ENCODE results near the gene PROM1.

Gene PROM1, protein sequence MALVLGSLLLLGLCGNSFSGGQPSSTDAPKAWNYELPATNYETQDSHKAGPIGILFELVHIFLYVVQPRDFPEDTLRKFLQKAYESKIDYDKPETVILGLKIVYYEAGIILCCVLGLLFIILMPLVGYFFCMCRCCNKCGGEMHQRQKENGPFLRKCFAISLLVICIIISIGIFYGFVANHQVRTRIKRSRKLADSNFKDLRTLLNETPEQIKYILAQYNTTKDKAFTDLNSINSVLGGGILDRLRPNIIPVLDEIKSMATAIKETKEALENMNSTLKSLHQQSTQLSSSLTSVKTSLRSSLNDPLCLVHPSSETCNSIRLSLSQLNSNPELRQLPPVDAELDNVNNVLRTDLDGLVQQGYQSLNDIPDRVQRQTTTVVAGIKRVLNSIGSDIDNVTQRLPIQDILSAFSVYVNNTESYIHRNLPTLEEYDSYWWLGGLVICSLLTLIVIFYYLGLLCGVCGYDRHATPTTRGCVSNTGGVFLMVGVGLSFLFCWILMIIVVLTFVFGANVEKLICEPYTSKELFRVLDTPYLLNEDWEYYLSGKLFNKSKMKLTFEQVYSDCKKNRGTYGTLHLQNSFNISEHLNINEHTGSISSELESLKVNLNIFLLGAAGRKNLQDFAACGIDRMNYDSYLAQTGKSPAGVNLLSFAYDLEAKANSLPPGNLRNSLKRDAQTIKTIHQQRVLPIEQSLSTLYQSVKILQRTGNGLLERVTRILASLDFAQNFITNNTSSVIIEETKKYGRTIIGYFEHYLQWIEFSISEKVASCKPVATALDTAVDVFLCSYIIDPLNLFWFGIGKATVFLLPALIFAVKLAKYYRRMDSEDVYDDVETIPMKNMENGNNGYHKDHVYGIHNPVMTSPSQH

DNA sequence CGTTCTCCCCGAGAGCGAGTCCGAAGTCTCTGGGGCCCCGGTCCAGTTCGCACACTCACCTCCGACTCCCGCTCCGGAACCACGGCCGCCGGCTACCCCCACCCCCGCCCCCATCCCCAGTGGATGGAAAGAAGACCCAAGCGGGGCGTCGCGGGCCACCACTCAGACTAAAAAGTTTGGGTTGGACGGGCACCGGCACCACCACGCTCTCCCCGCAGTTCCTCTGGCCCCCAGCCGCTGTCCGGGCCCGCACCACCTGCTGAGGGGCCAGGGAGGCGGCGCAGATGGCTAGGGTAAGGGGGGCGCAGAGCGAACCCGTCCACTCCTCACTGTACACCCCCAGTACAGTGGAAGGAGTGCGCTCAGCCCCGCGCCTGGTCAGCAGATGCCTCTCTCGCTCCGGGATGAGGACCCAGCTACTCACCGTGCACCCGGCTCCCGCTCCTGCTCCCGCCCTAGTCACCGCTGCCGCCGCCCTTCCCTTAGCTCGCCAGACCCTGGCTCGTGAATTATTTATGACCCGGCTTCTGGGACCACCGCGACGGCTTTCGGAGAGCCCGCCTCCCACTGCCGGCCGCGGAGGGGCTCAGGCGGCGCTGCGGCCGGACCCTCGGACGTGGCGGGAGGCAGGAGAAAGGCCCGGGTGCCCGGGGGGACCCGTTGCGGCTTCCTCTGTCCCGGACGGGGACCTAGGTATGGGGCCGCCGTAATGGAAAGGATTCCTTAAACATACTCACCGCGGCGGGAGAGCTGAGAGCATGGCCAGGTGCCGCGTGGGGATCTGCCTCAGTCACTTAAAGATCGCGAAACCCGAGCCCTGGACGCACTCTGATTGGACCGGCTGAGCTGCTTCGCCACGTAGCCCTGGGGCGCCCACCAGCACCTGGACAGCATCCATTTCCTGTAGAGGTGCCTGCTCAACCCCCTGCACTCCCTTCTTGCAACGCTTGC lies at the start of gene PROM1:
PROM1 (minus strand) TSS at position 783 of the 951 bp plus-strand sequence. CDS start 8,117 bp downstream, outside the sequence.
- FAIRE-seq = no peak

DNA sequence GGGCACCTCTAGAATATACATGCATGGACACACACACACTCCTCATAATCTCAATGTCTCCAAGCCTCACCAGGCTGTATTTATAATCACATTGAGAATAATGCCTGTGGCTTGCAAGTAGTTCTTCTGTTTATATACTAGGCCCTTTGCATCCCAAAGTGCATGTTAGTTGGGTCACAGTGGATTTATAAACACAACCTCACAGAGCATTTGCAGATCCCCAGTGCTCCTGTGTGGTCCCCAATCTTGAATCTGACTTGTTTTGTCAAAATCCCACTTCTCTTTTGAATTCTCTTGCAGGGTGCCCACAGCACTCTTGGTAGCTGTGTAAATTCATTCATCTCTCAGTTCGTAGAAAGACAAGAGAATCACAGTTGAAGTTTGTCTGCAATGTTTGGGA lies 49.6 kb upstream of the PROM1 start:
- no peak for FAIRE-seq

DNA sequence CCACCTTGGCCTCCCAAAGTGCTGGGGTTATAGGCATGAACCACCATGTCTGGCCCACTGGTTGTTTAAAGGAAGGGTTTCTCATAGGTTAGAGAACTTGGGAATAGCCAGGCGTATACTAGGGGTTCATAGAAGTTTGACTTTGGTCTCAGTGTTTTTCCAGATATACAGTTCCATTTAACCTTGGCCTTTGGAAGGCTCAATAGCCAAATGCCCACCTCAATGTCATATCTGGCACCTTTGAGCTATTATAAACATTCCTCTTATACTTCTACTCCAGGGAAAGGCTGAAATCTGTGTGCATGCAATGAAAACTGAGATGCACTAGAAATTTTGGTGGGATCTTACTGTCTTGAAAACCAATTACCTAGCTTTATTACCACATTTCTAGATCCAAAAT lies 47.5 kb upstream of the PROM1 start:
- FAIRE-seq = no peak

DNA sequence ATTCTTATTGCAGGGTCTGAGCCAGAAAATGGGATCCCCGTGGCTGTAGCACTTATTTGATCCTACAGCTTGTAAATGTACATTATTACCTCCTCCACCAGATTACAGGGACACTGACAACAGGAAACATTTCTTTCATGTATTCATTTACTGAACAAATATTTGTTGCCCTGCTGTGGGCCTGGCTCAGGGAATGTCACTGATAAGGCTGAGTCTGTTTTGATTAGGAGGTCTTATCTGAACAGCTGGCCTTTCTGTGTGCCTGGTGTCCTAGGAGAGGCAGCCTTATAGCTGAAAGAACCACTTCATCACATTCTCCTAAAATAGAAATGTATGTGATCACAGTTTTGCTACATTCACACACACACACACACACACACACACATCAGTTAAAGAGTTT lies 45.5 kb upstream of the PROM1 start:
- FAIRE-seq = no peak

DNA sequence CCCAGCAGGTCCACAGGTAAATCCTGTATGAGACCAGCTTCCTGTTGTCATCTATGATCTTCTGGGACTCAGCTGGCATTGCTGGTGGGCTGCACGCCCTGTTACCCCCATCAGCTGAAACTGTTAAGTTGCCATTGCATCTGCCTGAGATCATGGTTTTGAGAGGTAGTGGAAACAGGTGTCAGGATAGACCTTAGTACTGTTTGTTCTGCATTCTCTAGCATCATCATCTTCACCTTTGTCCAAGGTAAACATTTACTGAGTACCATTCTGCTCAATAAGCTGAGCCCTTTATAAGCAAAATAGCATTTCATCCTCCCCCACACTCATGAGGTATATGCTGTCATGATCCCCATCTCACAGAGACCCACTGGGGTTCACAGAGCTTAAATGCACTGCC lies 42.9 kb upstream of the PROM1 start:
- no peak for FAIRE-seq

DNA sequence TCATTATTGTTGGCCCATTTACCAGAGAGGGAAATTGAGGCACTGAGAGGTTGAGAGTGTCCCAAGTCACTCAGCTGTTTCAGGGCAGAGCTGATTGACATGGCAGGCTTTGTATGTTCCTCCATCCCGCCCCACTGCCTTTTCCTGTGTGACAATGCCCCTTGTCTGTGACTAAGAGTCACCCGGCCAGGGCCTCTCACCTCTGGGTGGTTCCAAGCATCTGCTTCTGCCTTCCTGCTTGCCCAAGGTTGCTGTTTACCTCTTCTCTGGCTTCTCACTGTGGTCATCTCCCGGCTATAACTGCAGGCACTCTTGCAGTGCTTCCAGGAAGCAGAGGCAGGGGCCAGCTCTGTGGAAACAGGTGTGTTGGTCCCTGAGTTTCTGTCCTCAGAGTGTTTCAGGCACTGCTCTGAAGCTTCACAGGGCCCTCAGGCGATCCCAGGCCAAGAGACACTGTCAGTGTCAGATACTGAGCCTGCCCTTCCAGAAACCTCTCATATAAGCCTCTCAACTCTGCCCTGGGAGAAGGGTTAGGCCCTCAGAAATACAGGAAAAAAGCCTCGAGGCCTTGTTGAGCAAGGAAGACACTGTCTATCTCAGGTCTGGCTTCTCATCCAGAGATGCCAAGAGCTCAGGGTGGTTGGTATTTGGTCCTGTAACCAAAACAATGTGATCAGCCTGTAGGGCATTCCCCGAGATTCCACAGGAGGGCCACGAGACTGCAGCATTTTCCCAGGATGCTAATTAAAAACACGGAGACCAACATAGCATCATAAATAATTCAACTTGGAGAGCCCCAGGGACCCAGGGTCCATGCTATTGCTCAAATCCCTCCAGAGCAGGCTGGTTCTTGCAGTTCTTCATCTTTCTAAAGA lies 42.0 kb upstream of the PROM1 start:
- no peak for FAIRE-seq

DNA sequence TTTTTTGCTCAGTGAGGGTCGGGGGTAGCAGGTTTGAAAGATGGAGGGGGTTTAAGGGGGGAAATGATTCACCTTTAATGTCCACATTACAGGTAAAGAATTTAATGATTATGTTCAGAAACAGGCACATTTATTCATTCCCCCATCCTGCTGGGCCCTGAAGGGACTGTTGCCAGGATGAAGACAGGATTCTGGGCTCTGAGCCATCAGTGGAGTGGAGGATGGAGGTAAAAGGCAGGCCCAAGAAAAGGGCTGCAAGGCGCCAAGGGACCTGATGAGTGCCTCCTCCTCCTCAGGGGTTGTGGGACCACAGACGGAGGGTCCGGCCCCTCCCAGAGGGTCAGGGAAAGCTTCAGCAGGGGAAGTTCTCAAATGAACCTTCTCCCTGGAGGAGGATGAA lies 40.4 kb upstream of the PROM1 start:
- FAIRE-seq = no peak

DNA sequence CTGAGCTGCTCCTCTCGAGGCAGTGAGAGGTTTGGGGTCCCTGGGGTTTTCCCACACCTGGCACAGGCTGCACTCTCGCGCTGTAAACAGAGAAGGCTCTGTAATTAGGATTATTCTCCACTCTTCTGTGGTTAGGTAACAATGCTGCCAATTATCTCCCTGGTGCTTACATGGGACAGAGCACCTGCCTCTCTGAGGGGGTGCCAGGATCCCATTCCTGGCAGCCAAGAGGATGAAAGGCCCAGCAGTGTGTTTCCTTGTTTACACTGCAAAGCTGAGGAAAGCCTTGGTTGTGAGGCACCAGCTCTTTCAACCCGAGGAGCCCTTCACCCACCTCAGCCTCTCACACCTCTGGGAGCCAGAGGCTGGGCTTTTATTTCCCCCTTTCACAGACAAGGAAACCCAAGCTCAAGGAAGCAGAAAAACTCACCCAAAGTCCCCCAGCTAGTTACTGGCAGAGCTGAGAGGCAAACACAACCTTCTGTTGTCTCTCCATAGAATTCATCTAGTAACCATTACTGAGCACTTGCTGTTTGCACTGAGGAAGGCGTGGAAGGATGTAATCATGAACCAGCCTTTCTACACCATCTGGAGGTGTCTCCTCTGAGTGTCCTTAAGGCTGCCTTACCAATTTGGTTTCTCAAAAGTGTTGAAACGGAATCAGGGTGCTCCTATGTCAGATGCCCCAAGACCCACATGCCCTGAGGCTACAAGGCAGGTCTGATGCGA lies 39.7 kb upstream of the PROM1 start:
- no peak for FAIRE-seq

DNA sequence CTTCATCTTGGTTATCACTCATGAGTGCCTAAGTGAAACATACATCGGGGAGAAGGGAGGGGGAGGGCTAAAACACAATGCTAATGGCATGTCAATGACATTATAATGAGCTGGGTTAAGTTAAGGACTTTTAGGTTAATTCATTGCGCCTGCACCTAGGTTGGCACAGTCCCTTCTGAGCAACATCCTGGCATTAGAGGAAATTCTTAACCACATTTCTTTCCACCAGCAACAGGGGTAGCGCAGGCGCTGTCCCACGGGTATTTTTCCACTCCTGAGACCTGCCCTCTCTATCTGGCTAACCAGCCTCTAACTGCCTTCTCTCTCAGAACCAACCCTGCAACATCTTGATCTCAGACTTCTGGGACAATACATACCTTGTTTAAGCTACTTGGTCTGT lies 39.0 kb upstream of the PROM1 start:
- FAIRE-seq = no peak

DNA sequence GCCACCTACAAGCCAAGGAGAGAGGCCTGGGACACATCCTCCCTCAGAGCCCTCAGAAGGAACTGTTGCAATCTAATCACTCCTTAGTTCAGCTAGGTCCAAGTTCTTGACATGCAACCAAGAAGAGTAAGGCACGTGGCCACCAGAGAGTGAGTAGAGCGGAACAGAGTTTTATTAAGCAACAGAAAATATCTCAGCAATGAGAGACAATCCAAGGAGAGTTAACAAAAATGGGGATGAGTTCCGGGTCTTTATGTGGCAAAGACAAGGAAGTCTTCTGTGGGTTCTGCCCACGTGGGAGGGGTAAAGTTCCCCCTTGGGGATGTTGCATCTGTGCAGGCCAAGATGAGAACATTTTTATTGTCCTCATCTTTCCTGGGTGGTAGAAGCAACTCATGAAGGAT lies 38.5 kb upstream of the PROM1 start:
- no peak for FAIRE-seq

DNA sequence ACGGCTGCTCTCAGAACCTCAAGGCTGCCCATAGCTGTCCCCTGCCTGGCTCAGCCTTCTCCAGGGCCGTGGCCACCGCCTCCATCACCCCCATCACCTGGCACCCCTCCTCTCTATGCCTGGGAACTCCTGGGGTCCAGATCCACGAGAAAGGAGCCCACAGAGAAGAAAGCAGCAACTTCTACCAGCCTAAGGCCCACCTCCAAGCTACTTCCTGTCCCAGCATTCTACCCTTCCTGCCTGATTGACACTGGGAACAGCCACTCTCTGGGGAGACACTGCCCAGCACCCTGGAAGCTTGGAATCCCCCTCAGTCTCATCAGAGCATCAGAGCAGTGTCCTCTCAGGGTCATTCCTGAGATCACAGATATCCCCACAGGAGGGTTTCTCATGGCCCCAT lies 36.9 kb upstream of the PROM1 start:
- no peak for FAIRE-seq

DNA sequence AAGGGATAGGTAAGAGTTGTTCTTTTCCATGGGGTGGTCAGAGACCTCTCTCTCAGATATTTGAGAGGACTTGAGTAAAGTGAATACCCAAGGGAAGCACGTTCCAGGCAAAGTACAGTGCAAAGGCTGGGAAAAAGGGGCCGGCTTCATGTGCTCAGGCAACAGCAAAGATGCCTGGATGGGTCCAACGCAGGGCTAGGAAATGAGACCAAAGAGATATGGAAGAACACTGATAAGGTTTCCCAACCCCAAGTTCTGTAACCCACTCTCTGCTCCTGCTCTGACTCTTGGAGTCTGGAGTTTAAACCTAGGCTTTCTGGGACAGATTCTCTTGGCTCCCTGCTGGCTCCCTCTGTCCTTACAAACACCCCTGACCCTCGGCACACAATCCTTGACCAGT lies 36.2 kb upstream of the PROM1 start:
- no peak for FAIRE-seq

DNA sequence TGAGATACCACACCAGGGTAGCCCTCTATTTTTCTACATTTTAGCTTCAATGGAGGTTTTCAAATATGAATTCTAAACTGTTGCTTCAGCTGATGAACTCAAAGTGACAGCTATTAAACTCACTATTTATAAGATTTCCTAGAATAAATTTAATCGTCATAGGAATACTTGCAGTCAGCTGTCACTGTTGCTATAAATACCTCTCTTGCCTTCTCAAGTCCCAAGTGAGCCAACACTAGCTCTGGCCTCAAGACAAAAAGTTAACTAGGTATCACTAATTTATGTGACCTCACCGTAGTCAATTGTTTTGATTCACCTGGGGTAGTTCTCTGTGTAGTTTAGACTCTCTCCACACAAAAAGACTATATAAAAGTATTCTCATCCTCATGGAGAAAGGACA lies 34.3 kb upstream of the PROM1 start:
- FAIRE-seq = no peak

DNA sequence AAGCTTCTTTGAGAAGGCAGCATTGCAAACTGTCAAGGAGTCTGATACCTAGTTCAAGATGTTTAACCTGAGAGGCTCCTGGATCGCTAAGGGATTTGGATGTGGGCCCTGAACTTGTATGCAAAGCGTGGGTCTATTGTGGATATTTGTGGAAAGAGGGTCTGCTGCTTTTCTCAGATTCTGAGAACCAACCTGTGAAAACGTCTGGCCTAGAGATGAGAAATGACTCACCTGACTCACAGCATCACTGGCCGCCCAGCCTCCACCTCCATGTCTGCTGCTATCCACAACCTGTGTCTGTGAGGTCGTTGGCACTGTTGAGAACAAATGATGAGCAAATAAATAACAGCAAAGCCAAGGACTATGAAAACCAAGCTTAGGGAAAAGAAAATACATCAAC lies 33.3 kb upstream of the PROM1 start:
- no peak for FAIRE-seq

DNA sequence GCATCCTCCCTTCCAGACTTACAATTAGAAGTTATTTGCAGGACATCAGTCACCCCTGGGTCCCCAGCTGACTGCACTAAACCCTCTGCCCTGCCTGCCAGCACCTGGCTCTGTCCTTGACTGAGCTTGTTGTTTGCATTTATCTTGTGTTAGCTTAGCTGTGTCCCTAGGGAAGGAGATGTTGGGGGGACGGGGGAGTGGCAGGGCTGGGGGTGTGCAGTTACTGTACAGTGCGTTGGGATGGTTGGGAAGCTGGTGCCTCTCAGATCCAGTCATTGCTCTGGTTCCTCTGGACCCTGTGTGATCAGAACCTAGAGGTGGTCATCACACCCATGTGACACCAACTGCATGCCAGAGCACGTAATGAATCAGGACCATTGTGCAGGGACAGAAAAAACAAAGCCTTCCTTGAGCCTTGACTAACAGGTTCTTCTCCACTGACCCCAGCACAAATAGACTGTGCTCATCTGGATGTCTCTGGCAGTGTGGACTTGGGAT lies 32.7 kb upstream of the PROM1 start:
- no peak for FAIRE-seq

DNA sequence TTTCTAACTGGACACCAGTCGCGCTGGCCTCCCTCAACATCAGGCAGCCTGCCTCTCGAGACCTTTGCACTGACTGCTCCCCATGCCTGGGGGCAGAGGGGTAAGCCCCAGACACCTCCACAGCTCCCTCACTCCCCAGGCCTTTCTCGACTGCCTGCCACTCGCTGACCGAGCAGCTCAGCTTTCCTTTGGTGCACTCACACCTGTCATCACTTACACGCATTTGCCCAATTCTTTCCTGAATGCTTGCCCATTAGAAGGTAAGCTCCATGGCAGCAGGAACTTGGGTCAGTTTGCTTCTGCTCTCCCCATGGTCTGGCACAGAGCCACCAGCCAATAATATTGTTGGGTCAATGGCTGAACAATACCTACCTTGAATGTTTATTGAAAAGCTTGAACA lies 32.2 kb upstream of the PROM1 start:
- no peak for FAIRE-seq

DNA sequence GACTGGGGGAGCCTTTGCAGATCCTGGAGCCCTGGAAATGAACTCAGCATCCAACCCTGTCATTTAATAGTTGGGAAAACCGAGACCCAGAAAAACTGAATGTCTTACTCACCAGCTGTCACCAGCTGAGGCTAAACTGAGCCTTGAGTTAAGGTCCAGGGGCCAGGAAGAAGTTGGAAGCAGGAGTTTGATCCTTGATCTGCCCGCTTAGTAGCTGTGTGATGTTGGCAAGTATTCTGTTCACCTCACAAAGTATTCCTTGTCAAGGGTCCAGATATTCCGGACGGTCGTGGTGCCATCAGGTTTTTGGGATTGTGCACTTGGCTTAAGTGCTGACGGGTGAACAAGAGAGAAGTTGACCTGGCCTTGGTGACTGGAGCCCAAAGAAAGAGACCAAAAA lies 30.7 kb upstream of the PROM1 start:
- FAIRE-seq = no peak

DNA sequence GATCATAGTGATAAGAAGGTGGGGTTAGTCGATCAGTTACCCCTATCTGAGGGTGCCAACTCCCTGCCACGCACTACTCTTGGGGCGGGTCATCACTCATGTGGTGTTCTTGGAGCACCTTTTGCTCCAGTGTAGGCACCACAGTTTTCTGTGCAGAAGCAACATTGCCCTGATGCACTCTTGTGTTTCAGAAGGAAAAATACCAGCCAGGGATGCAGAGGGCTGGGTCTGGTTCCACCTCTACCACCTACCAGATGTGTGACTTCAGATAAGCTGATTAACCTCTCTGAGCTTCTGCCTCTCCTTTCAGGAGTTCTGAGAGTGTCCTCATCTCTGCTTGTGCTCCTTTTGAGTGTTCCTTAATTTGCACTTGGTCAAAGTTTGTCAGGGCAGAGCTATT lies 29.9 kb upstream of the PROM1 start:
- FAIRE-seq = no peak

DNA sequence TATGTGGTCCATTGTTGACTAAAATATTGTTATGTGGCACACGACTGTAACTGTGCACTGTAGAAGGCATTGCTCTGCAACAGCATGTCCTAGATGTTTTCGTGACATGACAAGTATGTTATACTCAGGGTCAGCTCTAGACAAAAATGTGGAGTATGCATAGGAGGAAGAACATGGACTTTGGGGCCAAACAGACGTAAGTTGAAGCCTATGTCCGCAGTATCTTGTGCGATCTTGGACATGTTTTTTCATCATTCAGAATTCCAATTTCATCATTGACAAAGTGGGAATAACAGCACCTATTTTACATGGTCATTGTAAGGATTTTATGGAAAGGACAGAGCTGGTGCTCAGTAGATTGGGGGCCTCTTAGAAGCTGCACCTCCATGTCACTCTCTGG lies 27.7 kb upstream of the PROM1 start:
- FAIRE-seq = no peak

DNA sequence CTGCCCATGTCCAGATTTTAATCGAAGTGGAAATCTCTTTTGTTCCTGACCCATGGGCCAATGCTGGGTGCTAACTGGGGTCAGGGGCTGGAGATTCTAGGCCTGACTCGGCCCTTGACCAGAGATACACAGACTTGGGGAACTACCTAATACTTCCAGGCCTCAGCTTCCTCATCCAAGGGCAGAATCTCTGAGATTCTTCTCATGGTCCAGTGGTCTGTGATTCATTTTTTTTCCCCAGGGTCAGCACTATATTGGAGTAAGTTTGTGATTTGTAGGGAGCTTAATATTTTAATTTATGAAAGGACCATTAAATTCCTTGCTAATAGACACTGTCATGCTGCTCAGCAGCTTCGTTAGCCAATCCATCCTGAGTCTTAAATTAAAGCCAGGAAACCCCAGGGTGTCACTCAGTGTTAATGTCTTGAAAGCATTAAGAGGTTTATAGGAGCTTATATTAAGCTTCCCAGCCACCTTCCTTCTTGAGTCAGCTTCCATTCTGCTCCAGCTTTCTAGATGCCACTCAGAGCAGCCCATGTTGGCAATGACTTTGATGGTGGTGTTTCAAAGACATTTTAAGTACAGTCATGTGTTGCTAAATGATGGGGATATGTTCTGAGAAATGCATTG lies 27.0 kb upstream of the PROM1 start:
- no peak for FAIRE-seq

DNA sequence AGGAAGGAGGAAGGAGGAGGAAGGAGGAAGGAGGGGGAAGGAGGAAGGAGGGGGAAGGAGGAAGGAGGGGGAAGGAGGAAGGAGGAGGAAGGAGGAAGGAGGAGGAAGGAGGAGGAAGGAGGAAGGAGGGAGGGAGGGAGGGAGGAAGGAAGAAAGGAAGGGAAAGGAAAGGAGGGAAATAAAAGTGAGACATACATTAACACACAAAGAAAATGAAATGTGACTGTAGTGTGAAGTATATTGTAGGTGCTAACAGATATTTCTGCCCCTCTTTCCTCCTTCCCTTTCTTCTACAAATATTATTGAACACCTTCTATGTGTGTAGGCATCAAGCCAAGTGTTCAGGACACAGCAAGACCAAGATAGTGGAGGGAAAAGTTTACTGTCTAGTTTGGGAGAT lies 26.4 kb upstream of the PROM1 start:
- no peak for FAIRE-seq
